H9 (cell line): ENCODE results near the gene TMCC1. TPM values are rescaled to one million over a fixed set of nuclear protein-coding genes. Genes with fewer than 3 reads are reported as not detected.

Experiments
- DNase-seq: peaks from one replicate; pipeline ENCODE4 v3.0.0-alpha.2; 2017
- H2AFZ ChIP-seq: one replicate; pipeline ENCODE4 v1.6.1; 2013; ENCODE audit warnings: mild to moderate bottlenecking, low read length, control low read depth, moderate library complexity
- H2AK5ac ChIP-seq: 2 replicates; pipeline ENCODE4 v1.6.1; 2013; ENCODE audit warnings: low read length, control low read depth, mixed read lengths; ENCODE audit not compliant: insufficient read length
- H2BK120ac ChIP-seq: one replicate; pipeline ENCODE4 v1.6.1; 2013; ENCODE audit warnings: low read depth, mild to moderate bottlenecking, low read length, control low read depth, inconsistent platforms; ENCODE audit not compliant: poor library complexity, severe bottlenecking
- H2BK12ac ChIP-seq: 2 replicates; pipeline ENCODE4 v1.6.1; 2013; ENCODE audit warnings: low read length, control low read depth, mixed read lengths, low read depth; ENCODE audit not compliant: insufficient read length
- H2BK15ac ChIP-seq: 2 replicates; pipeline ENCODE4 v1.6.1; 2013; ENCODE audit warnings: low read depth, low read length, control low read depth
- H2BK20ac ChIP-seq: one replicate; pipeline ENCODE4 v1.6.1; 2013; ENCODE audit warnings: low read depth, mild to moderate bottlenecking, low read length, control low read depth, inconsistent platforms; ENCODE audit not compliant: poor library complexity, severe bottlenecking
- H2BK5ac ChIP-seq: 2 replicates; pipeline ENCODE4 v1.6.1; 2013; ENCODE audit warnings: low read length, control low read depth, mixed read lengths; ENCODE audit not compliant: insufficient read length
- H3K14ac ChIP-seq: 2 replicates; pipeline ENCODE4 v1.6.1; 2013; ENCODE audit warnings: low read length, control low read depth; ENCODE audit not compliant: insufficient read depth
- H3K18ac ChIP-seq: 2 replicates; pipeline ENCODE4 v1.6.1; 2013; ENCODE audit warnings: low read depth, mild to moderate bottlenecking, mixed read lengths, low read length, control low read depth; ENCODE audit not compliant: insufficient read length
- H3K23ac ChIP-seq: 2 replicates; pipeline ENCODE4 v1.6.1; 2013; ENCODE audit warnings: low read length, control low read depth, mixed read lengths, low read depth; ENCODE audit not compliant: insufficient read length
- H3K23me2 ChIP-seq: 2 replicates; pipeline ENCODE4 v1.6.1; 2013; ENCODE audit warnings: low read depth, mild to moderate bottlenecking, mixed read lengths, low read length, control low read depth; ENCODE audit not compliant: insufficient read length, poor library complexity, severe bottlenecking
- H3K27ac ChIP-seq: 2 replicates; pipeline ENCODE4 v1.5.1; 2013; ENCODE audit warnings: low read length, control low read depth, mixed read lengths, low read depth; ENCODE audit not compliant: insufficient read length
- H3K27me3 ChIP-seq: 2 replicates; pipeline ENCODE4 v1.6.1; 2013; ENCODE audit warnings: low read length, control low read depth, inconsistent platforms; ENCODE audit not compliant: insufficient read depth
- H3K4ac ChIP-seq: 2 replicates; pipeline ENCODE4 v1.6.1; 2013; ENCODE audit warnings: low read depth, mild to moderate bottlenecking, control low read depth, inconsistent platforms, low read length, moderate library complexity
- H3K4me1 ChIP-seq: 2 replicates; pipeline ENCODE4 v1.6.1; 2013; ENCODE audit warnings: low read length, control low read depth, inconsistent platforms; ENCODE audit not compliant: insufficient read depth
- H3K4me2 ChIP-seq: 2 replicates; pipeline ENCODE4 v1.6.1; 2013; ENCODE audit warnings: low read length, control low read depth, mixed read lengths; ENCODE audit not compliant: insufficient read length, insufficient read depth
- H3K56ac ChIP-seq: 2 replicates; pipeline ENCODE4 v1.6.1; 2013; ENCODE audit warnings: low read depth, mild to moderate bottlenecking, mixed read lengths, low read length, control low read depth; ENCODE audit not compliant: insufficient read length
- H3K79me1 ChIP-seq: 2 replicates; pipeline ENCODE4 v1.6.1; 2013; ENCODE audit warnings: low read depth, mild to moderate bottlenecking, moderate library complexity, low read length, control low read depth, inconsistent platforms; ENCODE audit not compliant: insufficient read depth, poor library complexity, severe bottlenecking
- H3K79me2 ChIP-seq: 2 replicates; pipeline ENCODE4 v1.6.1; 2013; ENCODE audit warnings: low read length, control low read depth, inconsistent platforms; ENCODE audit not compliant: insufficient read depth
- H3K9ac ChIP-seq: 2 replicates; pipeline ENCODE4 v1.6.1; 2013; ENCODE audit warnings: low read length, control low read depth, mixed read lengths; ENCODE audit not compliant: insufficient read length; ENCODE audit errors: extremely low read depth
- H3K9me3 ChIP-seq: one replicate; pipeline ENCODE4 v1.6.1; 2013; ENCODE audit warnings: low read depth, low read length, inconsistent platforms; ENCODE audit not compliant: control insufficient read depth
- H3T11ph ChIP-seq: one replicate; pipeline ENCODE4 v1.6.1; 2013; ENCODE audit warnings: mild to moderate bottlenecking, low read length, control low read depth, inconsistent platforms
- H4K20me1 ChIP-seq: one replicate; pipeline ENCODE4 v1.6.1; 2013; ENCODE audit not compliant: control insufficient read depth, insufficient read length, insufficient read depth
- H4K5ac ChIP-seq: 2 replicates; pipeline ENCODE4 v1.6.1; 2013; ENCODE audit warnings: low read depth, mild to moderate bottlenecking, mixed read lengths, low read length, control low read depth; ENCODE audit not compliant: insufficient read length
- H4K8ac ChIP-seq: replicated peaks from 2 replicates; pipeline ENCODE4 v1.6.1; 2013; ENCODE audit warnings: low read length, control low read depth, mixed read lengths, low read depth; ENCODE audit not compliant: insufficient read length
- H4K91ac ChIP-seq: 2 replicates; pipeline ENCODE4 v1.6.1; 2013; ENCODE audit warnings: low read depth, mild to moderate bottlenecking, moderate library complexity, mixed read lengths, low read length, control low read depth; ENCODE audit not compliant: insufficient read length
- H3K27ac Mint-ChIP-seq, 3 experiments: 2 replicates in 2 of 3; 3 replicates in 1 of 3; pipeline ENCODE4 v1.8.0; 2020 to 2021; ENCODE audit warnings: mixed read lengths in 3 of 3, mild to moderate bottlenecking in 1 of 3, moderate library complexity in 1 of 3
- H3K27me3 Mint-ChIP-seq: 2 replicates; pipeline ENCODE4 v1.8.0; 2021; ENCODE audit warnings: low read depth, mild to moderate bottlenecking, moderate library complexity, mixed read lengths
- H3K36me3 Mint-ChIP-seq, 3 experiments: 2 replicates in 2 of 3; 3 replicates in 1 of 3; pipeline ENCODE4 v1.8.0; 2020 to 2021; ENCODE audit warnings: low read depth in 3 of 3, mixed read lengths in 3 of 3; ENCODE audit not compliant: insufficient read depth in 1 of 3
- H3K4me1 Mint-ChIP-seq, 2 experiments: 2 replicates each; pipeline ENCODE4 v1.8.0; 2020; ENCODE audit warnings: mixed read lengths in 2 of 2
- H3K4me3 Mint-ChIP-seq, 2 experiments: 2 replicates in 1 of 2; 3 replicates in 1 of 2; pipeline ENCODE4 v1.8.0; 2020 to 2021; ENCODE audit warnings: mild to moderate bottlenecking in 2 of 2, mixed read lengths in 2 of 2, moderate library complexity in 1 of 2
- H3K9me3 Mint-ChIP-seq, 2 experiments: 2 replicates in 1 of 2; 3 replicates in 1 of 2; pipeline ENCODE4 v1.8.0; 2020; ENCODE audit warnings: mild to moderate bottlenecking in 2 of 2, mixed read lengths in 2 of 2, moderate library complexity in 1 of 2
- CTCF ChIP-seq: fragments of 200-600 bp; sonication (generic); conservative IDR thresholded peaks from 3 replicates; pipeline ENCODE4 v1.8.0; 2021; ENCODE audit warnings: antibody characterized with exemption, mild to moderate bottlenecking
- WGBS: extraction: QIAGEN DNeasy Blood & Tissue Kit; methylation state at CpG from one replicate; pipeline ENCODE4 v1.1.7; 2013; ENCODE audit warnings: missing lambda C conversion rate, low lambda C conversion rate, mixed read lengths; ENCODE audit not compliant: insufficient read length; ENCODE audit errors: extremely low coverage; 5-methylcytosine and 5-hydroxymethylcytosine counted together
- total RNA-seq: library from RNA; stranded (reverse); gene quantifications from 2 replicates; pipeline ENCODE4 v1.2.1, GENCODE V29; 2021

The TMCC1 gene
- total RNA-seq, 1 experiment from 2014 or later: 24.4 TPM

- Histone ChIP-seq H2BK120ac (no peak overlapping the region), H4K20me1 (no peaks in the 10 kb centered on the region), H2AK5ac (no peak overlapping the region), H3K9me3 (no peaks in the 10 kb centered on the region), H3K27me3 (no peaks in the 10 kb centered on the region), H3K4me1 (no peaks in the 10 kb centered on the region), H2BK15ac (no peak overlapping the region), H4K5ac (no peak overlapping the region), H3T11ph (no peak overlapping the region), H4K8ac (no peak overlapping the region), H3K4ac (no peak overlapping the region), H3K14ac (no peak overlapping the region), H3K79me2 (no peaks in the 10 kb centered on the region), H2BK12ac (no peak overlapping the region), H4K91ac (no peak overlapping the region), H3K4me2 (no peak overlapping the region), H3K18ac (no peak overlapping the region), H3K56ac (no peak overlapping the region), H3K79me1 (no peaks in the 10 kb centered on the region), H2BK5ac (no peak overlapping the region), H2BK20ac (no peak overlapping the region), H3K9ac (no peak overlapping the region), H2AFZ (no peak overlapping the region), H3K23ac (no peak overlapping the region), H3K23me2 (no peaks in the 10 kb centered on the region), H3K27ac (no peak overlapping the region)
- no peaks in the 10 kb centered on the region for H3K36me3 Mint-ChIP-seq
- no peak for DNase-seq
- TF ChIP-seq CTCF: no peak
- no CpG with 5 or more reads among the region's 3 CpGs for WGBS
- H3K4me3 Mint-ChIP-seq: no peak overlapping the region
- H3K27me3 Mint-ChIP-seq: no peaks in the 10 kb centered on the region
- H3K27ac Mint-ChIP-seq: no peak overlapping the region; a peak in 1 of 7 replicates
- H3K9me3 Mint-ChIP-seq: no peaks in the 10 kb centered on the region
- no peaks in the 10 kb centered on the region; a peak in 1 of 4 replicates for H3K4me1 Mint-ChIP-seq
These were observed 153.9 kb downstream of the TMCC1 start for GRCh38 chr3:129739634-129740033.
